ENCODE data around the gene FRMD1.

The FRMD1 gene

DNA sequence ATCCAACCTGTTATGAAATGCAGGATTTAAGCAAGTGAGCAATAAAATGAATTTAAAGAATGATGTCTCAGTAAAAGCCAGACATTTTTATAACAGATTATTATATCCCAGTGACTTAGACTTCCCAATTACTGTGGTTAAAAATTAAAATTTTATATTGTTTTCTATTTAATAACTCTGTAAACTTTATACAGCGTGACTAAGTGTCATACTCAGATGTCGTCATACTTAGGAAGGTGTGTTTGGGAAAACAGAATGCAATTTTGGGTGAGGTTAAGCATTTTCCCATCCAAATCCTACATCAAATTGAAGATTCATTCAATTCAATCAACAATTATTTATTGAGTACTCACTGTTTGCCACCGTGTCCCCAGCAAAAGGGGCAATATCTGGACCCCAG lies 31.4 kb upstream of the FRMD1 start:
- DNase-seq: no peak

GRCh38 chr6:168109171-168109570 lies 30.2 kb upstream of the FRMD1 start:
- no peak for DNase-seq

- DNase-seq: no peak
Observed at GRCh38 chr6:168107191-168107983, 28.4 kb upstream of the FRMD1 start.

- no peak for DNase-seq
Observed at GRCh38 chr6:168106633-168107005, 27.6 kb upstream of the FRMD1 start.

DNA sequence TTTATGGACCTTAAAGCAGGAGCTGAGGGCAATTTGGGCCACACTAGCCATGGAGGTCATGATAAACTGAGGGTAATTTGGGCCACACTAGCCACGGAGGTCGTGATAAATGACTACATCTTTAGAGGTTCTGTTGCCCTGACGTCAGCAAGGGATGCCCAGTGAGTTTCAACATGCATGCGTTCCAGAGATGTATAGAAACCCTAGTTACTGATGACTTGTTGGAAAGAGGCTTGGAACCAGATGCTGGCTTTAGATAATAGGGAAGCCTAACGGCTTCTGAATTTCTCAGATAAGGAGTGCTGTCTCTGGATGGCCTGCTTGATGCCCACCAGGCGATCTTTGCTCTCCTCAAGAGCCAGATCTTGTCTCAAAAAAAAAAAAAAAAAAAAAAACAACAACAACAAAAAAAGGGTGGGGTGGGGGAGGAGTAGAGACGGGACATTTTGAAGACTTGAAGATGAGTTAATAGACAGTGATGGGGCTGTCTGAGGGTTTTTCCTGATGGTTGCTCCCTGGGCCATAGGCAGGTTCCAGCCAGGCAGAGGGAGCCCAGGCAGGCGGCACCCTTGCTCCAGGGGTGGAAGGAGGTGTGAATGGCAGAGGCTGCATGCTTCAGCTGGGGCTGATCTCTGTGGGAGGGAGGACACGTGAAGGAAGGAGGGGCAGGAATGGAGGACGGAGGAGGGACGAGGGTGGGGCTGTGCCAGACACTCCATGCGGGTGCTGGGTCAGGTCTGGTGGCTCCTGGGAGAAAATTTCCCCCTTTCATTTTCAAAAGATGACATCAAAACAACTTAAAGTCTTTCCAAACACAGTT lies 27.0 kb upstream of the FRMD1 start:
- DNase-seq: no peak

DNA sequence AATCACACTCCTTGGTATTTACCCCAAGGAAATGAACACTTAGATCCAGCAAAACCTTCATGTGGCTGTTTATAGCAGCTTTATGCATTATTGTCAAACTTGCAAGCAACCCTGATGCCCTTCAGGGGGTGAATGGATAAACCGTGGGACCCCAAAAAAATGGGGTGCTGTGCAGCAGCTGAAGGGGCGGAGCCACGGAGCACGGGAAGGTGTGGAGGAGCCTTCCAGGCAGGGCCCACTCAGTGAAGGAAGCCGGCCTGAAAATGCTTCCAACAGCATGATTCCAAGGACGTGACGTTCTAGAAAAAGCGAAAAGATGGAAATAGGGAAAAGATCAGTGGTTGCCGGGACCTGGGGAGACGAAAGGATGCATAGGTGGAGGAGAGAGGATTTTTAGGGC lies 25.6 kb upstream of the FRMD1 start:
- no peak for DNase-seq

DNA sequence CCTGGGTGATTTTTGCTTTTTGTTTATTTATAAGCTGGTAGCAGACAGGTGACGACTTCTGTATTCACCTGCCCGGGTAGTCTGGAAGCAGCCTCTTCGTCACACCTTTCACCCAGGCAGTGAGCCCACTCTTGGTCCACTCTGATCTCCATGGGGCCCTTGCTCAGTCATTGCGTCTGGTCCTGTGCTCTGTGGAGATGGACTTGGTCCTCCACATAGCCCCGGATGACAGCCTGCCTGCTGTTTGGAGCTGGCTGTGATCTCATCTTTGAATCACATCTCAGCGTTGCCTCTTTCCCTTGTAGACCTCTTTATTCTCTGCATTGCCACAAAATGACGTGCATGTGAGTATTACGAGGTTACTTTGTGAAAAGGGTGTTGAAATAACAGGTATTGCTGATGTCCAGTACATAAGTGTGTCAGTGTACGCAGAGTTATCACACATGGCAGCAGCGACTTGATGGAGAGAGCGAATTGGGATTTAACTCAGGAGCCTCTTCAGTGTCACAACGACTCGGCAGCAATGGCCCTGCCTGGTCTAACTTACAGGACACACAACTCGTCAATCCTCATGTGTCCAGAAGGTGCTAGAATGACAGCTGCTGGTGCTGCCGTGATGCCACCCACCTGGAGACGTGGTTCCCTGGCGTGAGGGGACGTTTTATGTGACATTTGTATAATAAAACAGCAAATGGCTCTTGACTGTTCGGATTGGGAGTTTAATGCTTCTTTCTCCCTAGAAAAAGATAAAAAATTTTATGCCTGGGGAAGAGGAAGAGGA lies 24.2 kb upstream of the FRMD1 start:
- no peak for DNase-seq

DNA sequence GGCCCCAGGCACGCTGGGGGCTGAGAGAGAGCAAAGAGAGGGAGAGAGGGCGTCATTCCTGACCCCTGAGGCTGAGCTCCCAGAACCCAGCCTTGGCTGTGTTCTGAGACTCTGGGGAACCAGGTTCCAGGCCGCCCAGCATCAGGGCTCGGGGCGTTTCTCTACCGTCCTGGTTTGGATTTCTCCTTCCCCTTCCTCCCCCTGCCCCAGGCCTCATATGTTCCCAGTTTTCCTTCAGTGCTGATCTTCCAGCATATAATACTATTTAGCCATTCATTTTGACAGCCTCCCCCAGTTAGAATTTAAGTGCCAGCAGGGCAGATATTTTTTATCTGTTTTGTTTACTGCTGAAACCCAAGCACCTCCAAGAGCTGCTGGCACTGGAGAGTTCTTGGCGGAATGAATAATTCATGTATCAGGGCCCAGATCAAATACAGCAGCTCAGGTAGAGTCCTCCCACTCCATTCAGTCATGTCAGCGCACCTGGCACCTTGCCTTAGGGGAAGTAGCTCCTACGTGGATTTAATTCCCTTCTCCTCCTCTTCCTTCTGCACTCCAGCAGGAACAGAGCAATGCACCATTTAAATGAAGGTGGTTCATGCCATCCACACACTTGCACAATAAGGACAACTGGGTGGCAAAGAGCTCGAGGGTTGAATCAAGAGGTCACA lies 23.4 kb upstream of the FRMD1 start:
- no peak for DNase-seq

- no peak for DNase-seq
Observed at GRCh38 chr6:168101590-168102314, 22.7 kb upstream of the FRMD1 start.

GRCh38 chr6:168100803-168101589 lies 22.0 kb upstream of the FRMD1 start:
- no peak for DNase-seq

DNA sequence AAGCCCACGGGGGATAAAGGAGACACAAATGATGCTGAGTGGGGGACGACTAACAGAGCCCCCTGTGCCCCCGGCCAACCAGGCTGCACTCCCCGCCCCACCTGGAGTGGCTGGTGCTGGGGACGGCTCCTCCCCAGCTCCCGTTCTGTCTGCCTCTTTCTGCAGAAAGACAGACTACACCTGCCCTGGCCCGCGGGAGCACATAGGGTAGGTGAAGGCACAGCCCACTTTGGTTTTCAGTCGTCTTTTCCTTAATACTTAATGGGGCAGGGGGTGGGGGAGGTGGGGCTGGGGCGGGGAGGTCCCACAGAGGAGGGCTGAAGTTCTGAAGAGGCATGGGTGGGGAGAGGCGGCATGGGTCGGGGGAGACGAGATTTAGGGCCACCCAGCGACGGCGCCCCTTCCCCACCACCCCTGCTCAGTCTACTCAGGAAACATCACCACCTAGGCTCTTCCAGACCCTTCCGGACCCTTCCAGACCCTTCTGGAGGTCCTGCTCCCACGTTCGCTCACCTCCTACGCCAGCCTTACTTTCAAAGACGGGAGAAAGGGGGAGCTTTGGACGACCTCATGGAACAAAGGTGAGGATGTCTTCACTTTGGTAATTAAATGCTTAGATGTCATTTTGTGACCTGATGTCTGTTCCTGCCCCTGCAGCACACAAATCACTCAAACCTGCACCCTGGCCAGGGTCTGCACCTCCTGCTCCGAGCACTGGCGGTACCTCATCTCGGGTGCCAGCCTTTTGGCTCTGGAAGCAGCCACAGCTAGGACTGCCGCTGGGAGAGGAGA lies 21.2 kb upstream of the FRMD1 start:
- no peak for DNase-seq

- no peak for DNase-seq
Observed at GRCh38 chr6:168099201-168100010, 20.4 kb upstream of the FRMD1 start.

DNA sequence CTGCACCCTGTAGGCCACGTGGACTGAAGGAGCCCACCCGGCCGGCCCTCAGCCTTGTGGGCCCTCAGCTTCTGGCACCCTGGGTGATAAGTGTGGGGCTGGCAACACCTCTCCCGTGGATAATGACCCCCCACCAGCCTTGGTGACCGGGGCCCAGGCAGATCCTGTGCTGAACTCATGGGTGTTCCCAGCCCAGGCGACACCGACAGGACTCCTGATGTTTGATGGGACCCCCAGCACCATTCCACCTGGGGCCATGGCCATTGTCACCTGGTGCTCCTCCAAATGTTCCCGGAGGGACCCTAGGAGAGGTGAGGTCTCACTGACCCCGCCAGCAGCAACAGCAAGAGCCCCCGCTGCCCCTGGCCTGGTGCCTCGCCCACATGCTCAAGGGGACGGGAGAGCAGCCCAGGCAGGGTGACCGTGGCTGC lies 19.4 kb upstream of the FRMD1 start:
- DNase-seq: no peak

DNA sequence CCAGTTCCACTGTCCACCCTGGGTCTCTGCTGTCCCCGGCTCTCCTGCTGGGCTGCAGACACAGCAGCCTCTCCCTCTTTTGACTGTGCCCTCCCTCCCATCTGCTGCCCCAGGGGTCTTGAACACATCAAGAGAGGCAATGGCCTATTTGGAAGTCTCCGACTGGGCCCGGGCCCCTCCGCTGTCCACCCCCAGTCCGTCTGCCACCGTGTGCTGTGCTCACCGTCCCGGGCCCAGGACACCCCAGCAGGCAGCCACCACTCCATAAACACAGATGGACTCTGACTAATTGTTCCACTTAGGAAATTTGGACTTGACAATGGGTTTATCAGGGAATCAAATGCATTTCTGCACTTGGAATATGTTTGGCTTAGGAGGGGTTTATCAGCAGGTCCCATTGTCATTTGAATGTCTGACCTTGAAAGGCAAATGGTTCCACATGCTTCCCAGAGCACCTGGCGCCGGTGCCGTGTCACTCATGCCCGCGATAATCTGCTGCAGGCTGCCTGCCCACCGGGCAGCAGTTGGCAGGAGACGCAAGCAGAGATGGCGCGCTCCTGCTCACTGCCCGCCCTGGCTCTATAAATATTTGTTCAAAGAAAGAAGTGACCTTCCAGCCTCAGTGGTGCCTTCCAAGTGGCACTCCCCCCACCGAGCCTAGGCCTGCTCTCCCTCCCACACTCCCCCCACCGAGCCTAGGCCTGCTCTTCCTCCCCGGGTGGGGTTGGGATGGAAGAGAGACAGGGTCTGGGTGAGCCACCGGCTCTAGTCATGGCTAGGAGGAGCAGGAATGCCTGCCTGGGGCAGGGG lies 18.8 kb upstream of the FRMD1 start:
- DNase-seq: no peak

GRCh38 chr6:168097221-168097620 lies 18.2 kb upstream of the FRMD1 start:
- no peak for DNase-seq

DNA sequence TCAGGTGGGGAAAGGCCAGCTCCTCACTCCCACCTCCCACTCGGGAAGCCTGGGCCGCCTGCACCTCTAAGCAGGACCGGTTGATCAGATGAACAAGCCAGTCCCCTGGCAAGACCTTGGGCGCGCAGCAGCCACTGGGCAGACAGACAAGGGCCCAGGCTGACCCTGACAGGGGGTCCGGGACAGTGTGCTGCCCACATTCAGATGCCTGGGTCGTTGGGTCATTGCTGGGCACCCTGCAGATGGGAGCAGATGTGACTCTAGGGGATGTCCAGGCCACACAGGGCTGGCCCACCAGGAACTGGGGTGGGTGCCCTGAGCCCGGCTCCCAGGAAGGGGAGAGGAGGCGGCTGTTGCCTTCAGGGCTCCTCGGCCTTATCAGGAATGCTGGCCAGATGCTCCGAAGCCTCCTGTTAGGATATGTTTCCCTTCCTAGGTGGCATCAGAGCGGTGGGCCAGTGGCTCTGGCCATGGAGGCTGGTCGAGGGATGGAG lies 17.3 kb upstream of the FRMD1 start:
- DNase-seq: no peak

- no peak for DNase-seq
Observed at GRCh38 chr6:168095716-168096250, 16.8 kb upstream of the FRMD1 start.

DNA sequence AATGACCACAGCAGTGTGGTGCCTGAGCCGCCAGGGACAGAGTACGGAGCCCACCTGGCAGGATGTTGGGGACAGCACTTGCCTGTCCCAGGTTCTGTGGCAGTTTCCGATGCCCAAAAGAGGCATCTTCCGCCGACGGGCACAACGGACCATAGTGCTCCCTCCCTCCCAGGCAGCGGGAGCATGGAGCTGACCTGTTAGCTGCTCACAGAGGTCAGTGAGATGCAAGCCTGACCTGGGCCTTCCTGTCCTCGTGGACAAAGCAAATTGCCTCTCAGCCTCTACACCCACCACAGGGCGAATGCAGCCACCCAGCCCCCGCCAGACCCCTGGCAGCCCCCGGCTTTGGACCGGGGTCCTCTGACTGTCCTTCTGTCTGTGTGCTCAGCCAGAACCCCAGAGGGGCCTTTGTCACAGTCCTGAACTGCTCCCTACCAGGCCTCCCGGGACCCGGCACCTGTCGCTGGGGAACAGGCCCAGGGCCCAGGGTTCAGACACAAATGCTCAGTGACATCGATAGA lies 16.2 kb upstream of the FRMD1 start:
- no peak for DNase-seq
